Esophagus muscularis mucosa (tissue), 4 donors: ENCODE data around the gene EGR4. TPM values are rescaled to one million over a fixed set of nuclear protein-coding genes. Genes with fewer than 3 reads are reported as not detected.

ENCODE experiments used
- DNase-seq: peaks from one replicate; pipeline ENCODE4 v3.0.0-alpha.2; 2017; ENCODE audit errors: extremely low spot score
- H3K27ac ChIP-seq, 4 donors: fragments of 200-600 bp; sonication (generic); replicated peaks in 1 of 4; 1 replicate in 3 of 4; 2 replicates in 1 of 4; pipeline ENCODE4 v1.5.1; 2016 to 2019; ENCODE audit warnings: mild to moderate bottlenecking in 1 of 4
- H3K27me3 ChIP-seq, 4 donors: fragments of 200-600 bp; sonication (generic); one replicate each; pipeline versions ENCODE4 v1.5.1 to v1.6.0; 2016 to 2019
- H3K36me3 ChIP-seq, 4 donors: fragments of 200-600 bp; sonication (generic); one replicate each; pipeline ENCODE4 v1.5.1; 2016 to 2019
- H3K4me1 ChIP-seq, 4 donors: fragments of 200-600 bp; sonication (generic); one replicate each; pipeline ENCODE4 v1.5.1; 2016 to 2019
- H3K4me3 ChIP-seq, 4 donors: fragments of 200-600 bp; sonication (generic); 1 replicate in 2 of 4; 2 replicates in 2 of 4; pipeline ENCODE4 v1.5.1; 2016 to 2019; ENCODE audit warnings: mild to moderate bottlenecking in 4 of 4, moderate library complexity in 1 of 4
- H3K9me3 ChIP-seq, 4 donors: fragments of 200-600 bp; sonication (generic); 1 replicate in 3 of 4; 2 replicates in 1 of 4; pipeline ENCODE4 v1.5.1; 2016 to 2019
- EP300 ChIP-seq: sonication (generic); formaldehyde crosslinking; IDR thresholded peaks from one replicate; pipeline ENCODE4 v1.6.1; 2017; ENCODE audit warnings: antibody characterized with exemption
- POLR2A ChIP-seq: fragments of 450-650 bp; IDR thresholded peaks from one replicate; pipeline ENCODE4 v1.6.1; 2017; ENCODE audit warnings: antibody characterized with exemption, moderate library complexity, mild to moderate bottlenecking, low read depth
- POLR2AphosphoS5 ChIP-seq, 2 donors: sonication (generic); formaldehyde crosslinking; IDR thresholded peaks; one replicate each; pipeline ENCODE4 v1.6.1; 2017; ENCODE audit warnings: antibody characterized with exemption in 2 of 2
- WGBS: methylation state at CpG from one replicate; pipeline ENCODE4 v1.1.5; 2018; 5-methylcytosine and 5-hydroxymethylcytosine counted together
- intact Hi-C: fragments of 100-400 bp; cut with DNase I; formaldehyde crosslinking; loops from one replicate; pipeline ENCODE4 v1.15.1; 2023
- total RNA-seq, 4 donors: library from RNA; depleted of rRNA; stranded (reverse); fragments of >200 nt; gene quantifications; one replicate each; pipeline versions ENCODE4 v1.1.0 to v1.2.1, GENCODE V29; 2016
- TF ChIP-seq, protein P1 (sequence below), 3 experiments: fragments of 200-600 bp in 2 of 3; fragments of 450-650 bp in 1 of 3; sonication (generic) in 2 of 3; IDR thresholded peaks; one replicate each; pipeline ENCODE4 v1.5.1; 2017 to 2019; ENCODE audit warnings: antibody characterized with exemption in 3 of 3, mild to moderate bottlenecking in 2 of 3, moderate library complexity in 1 of 3

EGR4 gene
- total RNA-seq, 4 donors from 2014 or later, result 0.17 TPM; not detected in 3

DNA sequence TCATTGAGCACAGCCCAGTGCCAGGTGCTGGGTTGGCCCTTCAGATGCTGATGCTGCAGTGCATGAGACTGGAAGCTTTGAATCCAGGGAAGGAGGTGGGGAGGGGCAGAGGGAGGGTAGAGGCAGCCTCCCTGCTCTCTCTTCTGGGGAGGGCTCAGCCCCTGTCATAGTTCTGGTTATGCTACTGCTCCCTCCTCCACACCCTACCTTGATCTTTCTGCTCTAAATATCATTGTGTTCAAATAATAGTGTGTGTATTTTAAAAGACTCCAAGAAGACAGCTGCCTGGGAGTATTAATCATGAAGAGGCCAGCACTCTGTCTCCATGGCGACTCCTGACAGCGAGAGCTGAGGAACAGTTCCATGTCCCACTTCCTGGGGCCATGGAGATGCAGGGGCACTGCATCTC, 3.8 kb upstream of the EGR4 start:
- no peak for TF ChIP-seq POLR2A
- no peak for TF ChIP-seq EP300
- TF ChIP-seq POLR2AphosphoS5 (IDR thresholded peaks at IDR 0.05), result no peak
- TF ChIP-seq, protein P1, sequence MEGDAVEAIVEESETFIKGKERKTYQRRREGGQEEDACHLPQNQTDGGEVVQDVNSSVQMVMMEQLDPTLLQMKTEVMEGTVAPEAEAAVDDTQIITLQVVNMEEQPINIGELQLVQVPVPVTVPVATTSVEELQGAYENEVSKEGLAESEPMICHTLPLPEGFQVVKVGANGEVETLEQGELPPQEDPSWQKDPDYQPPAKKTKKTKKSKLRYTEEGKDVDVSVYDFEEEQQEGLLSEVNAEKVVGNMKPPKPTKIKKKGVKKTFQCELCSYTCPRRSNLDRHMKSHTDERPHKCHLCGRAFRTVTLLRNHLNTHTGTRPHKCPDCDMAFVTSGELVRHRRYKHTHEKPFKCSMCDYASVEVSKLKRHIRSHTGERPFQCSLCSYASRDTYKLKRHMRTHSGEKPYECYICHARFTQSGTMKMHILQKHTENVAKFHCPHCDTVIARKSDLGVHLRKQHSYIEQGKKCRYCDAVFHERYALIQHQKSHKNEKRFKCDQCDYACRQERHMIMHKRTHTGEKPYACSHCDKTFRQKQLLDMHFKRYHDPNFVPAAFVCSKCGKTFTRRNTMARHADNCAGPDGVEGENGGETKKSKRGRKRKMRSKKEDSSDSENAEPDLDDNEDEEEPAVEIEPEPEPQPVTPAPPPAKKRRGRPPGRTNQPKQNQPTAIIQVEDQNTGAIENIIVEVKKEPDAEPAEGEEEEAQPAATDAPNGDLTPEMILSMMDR (IDR thresholded peaks at IDR 0.05), result no peak
- H3K4me1 ChIP-seq, result peaks cover 9 to 18% (median 15%) of the 10 kb centered on the region in 4 donors
- no peaks in the 10 kb centered on the region for H3K36me3 ChIP-seq
- no peak for DNase-seq
- no peak overlapping the region for H3K27ac ChIP-seq
- intact Hi-C loops, result no loop called here
- no peak overlapping the region for H3K4me3 ChIP-seq
- no peaks in the 10 kb centered on the region for H3K9me3 ChIP-seq
- H3K27me3 ChIP-seq, result peaks cover 6 to 73% (median 34%) of the 10 kb centered on the region in 4 donors
- 15% methylated on average over 2 of the region's 2 CpGs for WGBS

DNA sequence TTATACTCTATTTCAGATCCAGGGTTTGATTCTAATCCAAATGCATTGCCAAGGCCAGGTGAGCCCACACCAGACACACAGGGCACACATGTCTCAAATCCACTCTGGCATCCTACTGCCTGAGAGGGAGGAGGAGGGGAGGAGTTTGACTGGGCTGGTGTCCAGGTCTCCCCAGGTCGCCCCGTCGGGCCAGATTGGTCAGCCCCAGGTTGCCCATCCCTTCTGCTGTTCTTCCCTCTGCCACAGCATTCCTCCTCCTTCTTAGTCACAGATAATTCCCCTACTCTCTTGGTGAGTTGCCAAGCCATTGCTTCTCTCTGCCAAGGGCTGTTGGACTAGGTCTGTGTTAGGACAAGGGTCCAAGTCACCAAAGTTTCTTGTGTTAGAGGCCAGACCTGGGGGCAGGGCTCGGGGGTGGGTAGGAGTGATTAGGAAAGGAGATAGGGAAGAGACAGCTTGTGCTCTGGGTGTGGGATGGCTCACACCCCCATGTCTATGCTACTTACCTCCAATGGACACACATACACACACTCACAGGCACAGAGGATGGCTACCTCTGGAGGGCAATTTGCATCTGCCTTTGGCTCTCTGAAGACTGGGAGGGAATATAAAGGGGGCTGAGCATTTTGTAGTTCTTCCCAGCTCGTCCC, 2.5 kb upstream of the EGR4 start:
- Histone ChIP-seq H3K4me3 (no peak overlapping the region), H3K9me3 (no peaks in the 10 kb centered on the region), H3K4me1 (peaks cover 17 to 31% (median 27%) of the 10 kb centered on the region in 4 donors), H3K36me3 (no peaks in the 10 kb centered on the region), H3K27me3 (peaks cover 6 to 82% (median 47%) of the 10 kb centered on the region in 4 donors), H3K27ac (no peak overlapping the region)
- no peak for DNase-seq
- TF ChIP-seq, protein P1 (IDR thresholded peaks at IDR 0.05), result no peak
- TF ChIP-seq POLR2AphosphoS5 (IDR thresholded peaks at IDR 0.05), result no peak
- no peak for TF ChIP-seq POLR2A
- no peak for TF ChIP-seq EP300
- intact Hi-C loops, result no loop called here
- 44% methylated on average over 5 of the region's 5 CpGs for WGBS

DNA sequence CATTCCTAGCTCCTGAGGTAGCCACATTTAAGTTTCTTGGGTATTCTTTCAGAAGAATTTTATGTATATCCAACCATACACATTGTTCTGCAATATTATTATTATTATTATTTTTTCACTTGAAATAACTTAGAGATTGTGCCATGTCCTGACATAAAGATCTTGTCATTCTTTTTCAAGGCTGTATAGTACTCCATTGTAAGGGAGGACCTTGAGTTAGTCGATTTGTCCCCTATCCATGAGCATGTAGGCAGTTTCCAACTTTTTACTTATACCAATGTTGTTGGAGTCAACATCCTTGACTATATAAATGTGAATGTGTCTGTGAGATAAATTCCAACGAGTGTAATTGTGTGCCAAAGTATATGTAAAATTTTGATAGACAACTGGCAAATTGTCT, 891 bp upstream of the EGR4 start:
- intact Hi-C loops, result no loop called here
- Histone ChIP-seq H3K27me3 (peaks cover 6 to 91% (median 54%) of the 10 kb centered on the region in 4 donors), H3K4me3 (no peak overlapping the region), H3K36me3 (no peaks in the 10 kb centered on the region), H3K27ac (no peak overlapping the region), H3K9me3 (no peaks in the 10 kb centered on the region), H3K4me1 (peaks cover 17 to 32% (median 27%) of the 10 kb centered on the region in 4 donors)
- WGBS, result 80% methylated on average over 2 of the region's 2 CpGs
- DNase-seq, result no peak
- no peak for TF ChIP-seq POLR2A

DNA sequence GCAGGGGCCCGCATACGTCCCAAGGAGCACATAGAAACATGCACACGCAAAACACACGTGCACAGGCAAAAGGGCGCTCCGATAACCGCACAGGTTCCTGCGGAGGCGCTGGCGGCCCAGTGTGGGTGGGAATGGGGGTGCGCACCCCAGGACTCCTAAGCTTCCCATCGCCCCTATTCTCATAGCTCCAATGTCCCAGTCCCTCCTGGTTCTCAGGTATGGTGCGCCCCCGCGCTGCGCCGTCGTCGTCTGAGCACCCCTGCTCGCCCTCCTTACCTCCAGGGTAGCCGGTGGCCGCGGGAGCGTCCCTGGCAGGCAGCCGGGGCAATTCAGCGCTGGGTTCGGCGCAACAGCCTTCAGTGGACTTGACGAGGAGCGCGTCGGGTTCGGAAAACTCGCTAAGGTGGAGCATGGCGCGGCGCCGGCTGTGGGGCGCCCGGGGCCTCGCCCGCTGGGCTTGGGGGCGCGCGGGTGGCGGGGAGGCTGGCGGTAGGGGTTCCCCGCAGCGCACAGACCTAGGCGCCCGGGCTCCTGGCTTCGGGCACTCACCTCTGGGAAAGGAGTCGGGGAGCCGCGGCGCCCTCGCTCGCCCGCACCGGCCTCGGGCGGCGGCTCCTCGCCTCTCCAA, 328 bp downstream of the EGR4 start:
- no peak for DNase-seq
- peaks cover 6 to 99% (median 54%) of the 10 kb centered on the region in 4 donors for H3K27me3 ChIP-seq
- WGBS, result 6% methylated on average over 16 of the region's 64 CpGs
- TF ChIP-seq POLR2A, result no peak
- no peak for TF ChIP-seq POLR2AphosphoS5 (IDR thresholded peaks at IDR 0.05)
- no peak for TF ChIP-seq EP300
- H3K36me3 ChIP-seq, result no peaks in the 10 kb centered on the region
- H3K9me3 ChIP-seq, result no peaks in the 10 kb centered on the region
- peaks cover 17 to 32% (median 27%) of the 10 kb centered on the region in 4 donors for H3K4me1 ChIP-seq
- intact Hi-C loops, result no loop called here
- H3K27ac ChIP-seq, result no peak overlapping the region
- peak overlapping the region; percentile 48 to 56 (median 50) for H3K4me3 ChIP-seq

DNA sequence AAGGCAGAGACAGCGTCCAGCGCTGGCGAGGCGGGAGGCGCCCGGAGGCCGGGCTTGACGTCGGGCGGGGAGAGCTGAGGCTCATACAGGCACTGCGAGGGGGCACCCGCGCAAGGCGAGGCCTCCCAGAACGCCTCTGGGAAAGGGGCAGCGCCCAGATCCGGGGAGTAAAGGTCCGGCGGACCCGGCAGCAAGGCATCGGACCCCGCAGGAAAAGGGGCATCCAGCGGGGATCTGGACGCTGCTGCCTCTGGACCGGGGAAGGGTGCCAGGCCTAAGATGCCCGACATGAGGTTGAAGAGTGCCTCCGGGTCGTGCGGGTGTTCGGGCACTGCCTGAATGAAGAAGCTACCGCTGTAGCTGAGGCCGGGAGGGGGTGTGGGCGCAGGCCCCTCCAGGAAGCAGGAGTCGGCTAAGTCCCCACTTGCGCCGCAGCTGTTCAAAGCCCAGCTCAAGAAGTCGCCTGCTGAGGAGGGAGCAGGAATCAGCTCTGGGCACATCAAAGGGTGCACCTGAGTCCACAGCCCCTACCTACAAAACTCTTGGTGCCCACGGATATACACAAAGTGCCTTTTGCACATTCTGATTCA, 937 bp downstream of the EGR4 start:
- peaks cover 17 to 32% (median 27%) of the 10 kb centered on the region in 4 donors for H3K4me1 ChIP-seq
- no peak overlapping the region for H3K27ac ChIP-seq
- intact Hi-C loops, result no loop called here
- DNase-seq, result no peak
- peaks cover 6 to 99% (median 53%) of the 10 kb centered on the region in 4 donors for H3K27me3 ChIP-seq
- WGBS, result 2% methylated on average over 23 of the region's 38 CpGs
- H3K36me3 ChIP-seq, result no peaks in the 10 kb centered on the region
- no peak overlapping the region for H3K4me3 ChIP-seq
- no peaks in the 10 kb centered on the region for H3K9me3 ChIP-seq
- no peak for TF ChIP-seq POLR2AphosphoS5 (IDR thresholded peaks at IDR 0.05)
- TF ChIP-seq, protein P1 (IDR thresholded peaks at IDR 0.05), result no peak
